Measurements from ENCODE around the gene SERINC5.
"Not testable (repeated sequence)": the region's sequence is repeated elsewhere in the genome, so short reads cannot be mapped to it uniquely, and the experiment has no call there.

DNA sequence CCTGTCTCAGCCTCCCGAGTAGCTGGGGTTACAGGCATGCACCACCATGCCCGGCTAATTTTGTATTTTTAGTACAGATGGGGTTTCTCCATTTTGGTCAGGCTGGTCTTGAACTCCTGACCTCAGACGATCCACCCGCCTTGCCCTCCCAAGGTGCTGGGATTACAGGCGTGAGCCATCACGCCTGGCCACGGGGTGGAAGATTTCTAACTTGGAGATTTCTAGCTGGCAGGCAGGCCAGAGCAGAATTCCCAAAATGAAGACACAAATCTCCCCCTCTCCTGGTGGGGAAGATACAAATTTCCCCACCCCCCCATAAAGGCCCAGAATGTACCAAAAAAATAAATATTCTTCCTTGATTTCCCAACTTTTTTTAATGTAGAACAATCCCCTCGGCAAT lies 101.6 kb downstream of the SERINC5 start:
- TF ChIP-seq, protein P1, sequence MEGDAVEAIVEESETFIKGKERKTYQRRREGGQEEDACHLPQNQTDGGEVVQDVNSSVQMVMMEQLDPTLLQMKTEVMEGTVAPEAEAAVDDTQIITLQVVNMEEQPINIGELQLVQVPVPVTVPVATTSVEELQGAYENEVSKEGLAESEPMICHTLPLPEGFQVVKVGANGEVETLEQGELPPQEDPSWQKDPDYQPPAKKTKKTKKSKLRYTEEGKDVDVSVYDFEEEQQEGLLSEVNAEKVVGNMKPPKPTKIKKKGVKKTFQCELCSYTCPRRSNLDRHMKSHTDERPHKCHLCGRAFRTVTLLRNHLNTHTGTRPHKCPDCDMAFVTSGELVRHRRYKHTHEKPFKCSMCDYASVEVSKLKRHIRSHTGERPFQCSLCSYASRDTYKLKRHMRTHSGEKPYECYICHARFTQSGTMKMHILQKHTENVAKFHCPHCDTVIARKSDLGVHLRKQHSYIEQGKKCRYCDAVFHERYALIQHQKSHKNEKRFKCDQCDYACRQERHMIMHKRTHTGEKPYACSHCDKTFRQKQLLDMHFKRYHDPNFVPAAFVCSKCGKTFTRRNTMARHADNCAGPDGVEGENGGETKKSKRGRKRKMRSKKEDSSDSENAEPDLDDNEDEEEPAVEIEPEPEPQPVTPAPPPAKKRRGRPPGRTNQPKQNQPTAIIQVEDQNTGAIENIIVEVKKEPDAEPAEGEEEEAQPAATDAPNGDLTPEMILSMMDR (IDR thresholded peaks at IDR 0.05), result not testable (repeated sequence)
- not testable (repeated sequence) for TF ChIP-seq GATA2 (CRISPR knock-in tag; IDR thresholded peaks at IDR 0.05); TAF1 (IDR thresholded peaks at IDR 0.05; ENCODE audit: borderline replicate concordance, low read depth, low read length); JUND (IDR thresholded peaks at IDR 0.05); TEAD4 (IDR thresholded peaks at IDR 0.05; ENCODE audit: borderline replicate concordance, insufficient read depth); EP300 (IDR thresholded peaks at IDR 0.05; ENCODE audit: borderline replicate concordance in 1 of 2, low read depth in 1 of 2, low read length in 1 of 2); RAD21 (IDR thresholded peaks at IDR 0.05; ENCODE audit: low read length); RCOR1 (IDR thresholded peaks at IDR 0.05; ENCODE audit: low read length); POLR2AphosphoS5 (IDR thresholded peaks at IDR 0.05; ENCODE audit: low read depth, low read length)
- TF ChIP-seq, protein P2, sequence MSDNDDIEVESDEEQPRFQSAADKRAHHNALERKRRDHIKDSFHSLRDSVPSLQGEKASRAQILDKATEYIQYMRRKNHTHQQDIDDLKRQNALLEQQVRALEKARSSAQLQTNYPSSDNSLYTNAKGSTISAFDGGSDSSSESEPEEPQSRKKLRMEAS (IDR thresholded peaks at IDR 0.05; ENCODE audit: low read depth), result not testable (repeated sequence)
